GM23248 (cell line): ENCODE results near the gene KIF1A. TPM values are rescaled to one million over a fixed set of nuclear protein-coding genes. Genes with fewer than 3 reads are reported as not detected.

Experiments
- DNase-seq: peaks from one replicate; pipeline ENCODE4 v3.0.0-alpha.2; 2015
- H2AFZ ChIP-seq: fragments of 200-600 bp; sonication (generic); 2 replicates; pipeline ENCODE4 v1.6.1; 2016; ENCODE audit warnings: antibody characterized with exemption
- H3F3A ChIP-seq: fragments of 200-600 bp; sonication (generic); 2 replicates; pipeline ENCODE4 v1.6.1; 2016; ENCODE audit warnings: mild to moderate bottlenecking, antibody characterized with exemption, mixed run types; ENCODE audit not compliant: insufficient read depth
- H3K27ac ChIP-seq: fragments of 200-600 bp; sonication (generic); 2 replicates; pipeline ENCODE4 v1.5.1; 2016; ENCODE audit warnings: mild to moderate bottlenecking
- H3K27me3 ChIP-seq: fragments of 200-600 bp; sonication (generic); replicated peaks from 2 replicates; pipeline ENCODE4 v1.6.1; 2016; ENCODE audit warnings: mild to moderate bottlenecking; ENCODE audit not compliant: insufficient read depth
- H3K36me3 ChIP-seq: fragments of 200-600 bp; sonication (generic); 2 replicates; pipeline ENCODE4 v1.6.1; 2016; ENCODE audit warnings: low read depth, mild to moderate bottlenecking
- H3K4me1 ChIP-seq: fragments of 200-600 bp; sonication (generic); 2 replicates; pipeline ENCODE4 v1.6.1; 2016; ENCODE audit warnings: mild to moderate bottlenecking; ENCODE audit not compliant: insufficient read depth
- H3K4me2 ChIP-seq: fragments of 200-600 bp; sonication (generic); one replicate; pipeline ENCODE4 v1.6.1; 2016; ENCODE audit warnings: mild to moderate bottlenecking; ENCODE audit not compliant: unreplicated experiment
- H3K4me3 ChIP-seq: fragments of 200-600 bp; sonication (generic); 2 replicates; pipeline ENCODE4 v1.5.1; 2016; ENCODE audit warnings: mild to moderate bottlenecking
- H3K79me2 ChIP-seq: fragments of 200-600 bp; sonication (generic); 2 replicates; pipeline ENCODE4 v1.6.1; 2016; ENCODE audit warnings: mild to moderate bottlenecking; ENCODE audit not compliant: insufficient read depth
- H3K9ac ChIP-seq: fragments of 200-600 bp; sonication (generic); 2 replicates; pipeline ENCODE4 v1.6.1; 2016; ENCODE audit warnings: mild to moderate bottlenecking
- H3K9me2 ChIP-seq: fragments of 200-600 bp; sonication (generic); 2 replicates; pipeline ENCODE4 v1.6.1; 2016; ENCODE audit warnings: mixed run types, mild to moderate bottlenecking, moderate library complexity; ENCODE audit not compliant: insufficient read depth
- H3K9me3 ChIP-seq: fragments of 200-600 bp; sonication (generic); one replicate; pipeline ENCODE4 v1.6.1; 2017; ENCODE audit warnings: low read depth
- H4K20me1 ChIP-seq: fragments of 200-600 bp; sonication (generic); 2 replicates; pipeline ENCODE4 v1.6.0; 2016; ENCODE audit not compliant: insufficient read depth
- EZH2 ChIP-seq: fragments of 200-600 bp; sonication (generic); IDR thresholded peaks from 2 replicates; pipeline ENCODE4 v1.6.1; 2018; ENCODE audit warnings: antibody characterized with exemption, mild to moderate bottlenecking; ENCODE audit not compliant: insufficient read depth, poor library complexity, severe bottlenecking
- EZH2phosphoT487 ChIP-seq: fragments of 200-600 bp; sonication (generic); IDR thresholded peaks from 2 replicates; pipeline ENCODE4 v1.6.1; 2018; ENCODE audit warnings: antibody characterized with exemption, moderate library complexity, mild to moderate bottlenecking, low read depth; ENCODE audit not compliant: insufficient read depth
- WGBS, 2 experiments: methylation state at CpG; one replicate each; pipeline ENCODE4 v1.1.6; 2015 to 2017; ENCODE audit warnings: low lambda C conversion rate in 2 of 2, low coverage in 1 of 2; ENCODE audit errors: missing lambda C conversion rate in 2 of 2; 5-methylcytosine and 5-hydroxymethylcytosine counted together
- in situ Hi-C: fragments of 300-500 bp; cut with MboI; formaldehyde crosslinking; loops from 2 replicates; pipeline ENCODE4 v1.15.0; 2020
- polyA plus RNA-seq: library from polyadenylated mRNA; unstranded; fragments of >200 nt; fragmentation: Nextera tagmentation; extraction: Ambion mirVana; gene quantifications from 2 replicates; pipeline ENCODE4 v1.2.1, GENCODE V29; 2016
- total RNA-seq: library from RNA; depleted of rRNA; stranded (reverse); fragments of >200 nt; shearing (Covaris generic); gene quantifications from 2 replicates; pipeline ENCODE4 v1.2.3, GENCODE V29; 2014

The KIF1A gene
- total and polyA plus RNA-seq, 2 experiments from 2014 or later: under 0.01 to 0.05 TPM

DNA sequence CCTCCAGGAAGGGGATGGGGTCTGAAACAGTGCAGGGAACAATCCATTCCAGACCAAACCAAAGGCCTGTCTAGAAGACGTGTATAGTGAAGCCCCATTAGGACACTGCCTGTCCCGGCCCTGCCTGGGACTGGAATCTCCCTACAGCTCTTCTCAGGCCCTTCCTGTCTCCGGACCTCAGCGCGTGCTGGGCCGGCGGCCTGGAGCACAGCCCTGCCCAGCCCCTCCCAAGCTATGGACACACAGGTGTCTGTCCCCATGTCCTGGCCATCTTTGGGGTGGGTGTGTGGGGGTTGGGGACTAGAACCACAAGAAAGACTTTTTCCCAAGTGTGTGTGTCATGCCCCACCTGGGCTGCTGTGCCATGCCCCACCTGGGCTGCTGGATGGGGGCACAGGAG is 51.8 kb downstream of the KIF1A start:
- Histone ChIP-seq H3K4me1 (no peaks in the 10 kb centered on the region), H3K27me3 (no peaks in the 10 kb centered on the region), H2AFZ (no peak overlapping the region), H3K9me3 (no peaks in the 10 kb centered on the region), H3K36me3 (no peaks in the 10 kb centered on the region), H3K4me3 (no peak overlapping the region), H3K9me2 (no peaks in the 10 kb centered on the region), H3K9ac (no peak overlapping the region), H3K79me2 (no peaks in the 10 kb centered on the region), H3K27ac (no peak overlapping the region), H3F3A (no peaks in the 10 kb centered on the region), H3K4me2 (no peak overlapping the region), H4K20me1 (no peaks in the 10 kb centered on the region)
- no peak for DNase-seq
- 71% methylated on average over 7 of the region's 7 CpGs for WGBS, 2 experiments
- in situ Hi-C loops: no loop called here
- TF ChIP-seq EZH2 (no peak), EZH2phosphoT487 (no peak)

DNA sequence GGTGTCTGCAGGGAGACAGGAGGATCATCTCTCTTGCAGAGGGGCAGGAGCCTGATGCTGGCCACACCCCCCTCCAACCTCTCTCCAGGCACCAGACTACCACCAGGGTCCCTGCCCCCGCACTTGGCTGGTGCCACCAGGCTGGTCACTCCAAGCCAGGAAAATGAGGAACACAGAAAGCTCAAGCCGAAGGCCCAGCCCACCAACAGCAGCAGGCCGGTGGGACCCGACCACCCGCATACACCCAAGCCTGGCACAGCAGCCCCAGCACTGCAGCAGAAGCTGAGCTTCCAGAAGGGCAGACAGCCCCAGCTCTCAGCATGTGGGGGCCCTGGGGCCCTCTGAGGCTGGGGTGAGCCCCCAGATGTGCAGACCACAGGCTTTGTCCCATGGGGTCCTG is 52.7 kb downstream of the KIF1A start:
- Histone ChIP-seq H3F3A (no peaks in the 10 kb centered on the region), H4K20me1 (no peaks in the 10 kb centered on the region), H3K4me2 (no peak overlapping the region), H3K36me3 (no peaks in the 10 kb centered on the region), H3K9me3 (no peaks in the 10 kb centered on the region), H3K27me3 (no peaks in the 10 kb centered on the region), H3K9ac (no peak overlapping the region), H3K79me2 (no peaks in the 10 kb centered on the region), H2AFZ (no peak overlapping the region), H3K4me1 (no peaks in the 10 kb centered on the region), H3K9me2 (no peaks in the 10 kb centered on the region), H3K27ac (no peak overlapping the region), H3K4me3 (no peak overlapping the region)
- in situ Hi-C loops: no loop called here
- no peak for DNase-seq
- WGBS, 2 experiments: 59 to 69% methylated on average over 5 of the region's 5 CpGs
- TF ChIP-seq EZH2 (no peak), EZH2phosphoT487 (no peak)

- Histone ChIP-seq H3K9ac (no peak overlapping the region), H3K4me1 (no peaks in the 10 kb centered on the region), H3K27ac (no peak overlapping the region), H4K20me1 (no peaks in the 10 kb centered on the region), H3K27me3 (no peaks in the 10 kb centered on the region), H3K9me2 (no peaks in the 10 kb centered on the region), H3K4me2 (no peak overlapping the region), H3K36me3 (no peaks in the 10 kb centered on the region), H2AFZ (no peak overlapping the region), H3K79me2 (no peaks in the 10 kb centered on the region), H3F3A (no peaks in the 10 kb centered on the region), H3K4me3 (no peak overlapping the region), H3K9me3 (no peaks in the 10 kb centered on the region)
- no peak for DNase-seq
- in situ Hi-C loops: no loop called here
- no peak for TF ChIP-seq EZH2
- no peak for TF ChIP-seq EZH2phosphoT487
- 63 to 67% methylated on average over 7 of the region's 7 CpGs for WGBS, 2 experiments
Observed at GRCh38 chr2:240766072-240766471, 53.9 kb downstream of the KIF1A start.

DNA sequence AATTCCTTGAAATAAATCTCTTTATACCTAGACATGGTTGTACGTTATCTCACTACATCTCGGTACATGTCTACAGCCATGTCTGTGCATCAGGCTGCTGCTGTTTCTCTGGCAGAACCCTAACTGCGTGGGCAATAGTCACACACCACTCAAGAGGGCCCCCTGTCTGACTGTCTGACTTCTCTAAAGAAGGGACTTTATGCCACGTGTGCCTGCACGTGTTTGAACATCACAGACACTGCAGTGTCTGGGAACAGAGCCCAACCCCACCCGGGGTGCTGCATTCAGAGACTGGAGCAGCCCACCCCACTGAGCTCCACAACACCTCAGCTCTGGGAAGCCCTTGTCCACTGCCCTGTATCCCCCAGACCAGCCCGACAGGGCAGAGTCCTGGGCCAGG is 55.0 kb downstream of the KIF1A start:
- Histone ChIP-seq H3K27ac (no peak overlapping the region), H3K4me2 (no peak overlapping the region), H3K36me3 (no peaks in the 10 kb centered on the region), H4K20me1 (no peaks in the 10 kb centered on the region), H3K4me1 (no peaks in the 10 kb centered on the region), H3K4me3 (no peak overlapping the region), H3F3A (no peaks in the 10 kb centered on the region), H3K9ac (no peak overlapping the region), H3K27me3 (no peaks in the 10 kb centered on the region), H2AFZ (no peak overlapping the region), H3K79me2 (no peaks in the 10 kb centered on the region), H3K9me3 (no peaks in the 10 kb centered on the region), H3K9me2 (no peaks in the 10 kb centered on the region)
- TF ChIP-seq EZH2 (no peak), EZH2phosphoT487 (no peak)
- in situ Hi-C loops: no loop called here
- WGBS, 2 experiments: 40 to 43% methylated on average over 7 of the region's 7 CpGs
- DNase-seq: peak; percentile 20

- DNase-seq: no peak
- no peak overlapping the region for H3K27ac ChIP-seq
- WGBS, 2 experiments: 44 to 47% methylated on average over 5 of the region's 5 CpGs
- H3K9me2 ChIP-seq: no peaks in the 10 kb centered on the region
- no peak for TF ChIP-seq EZH2
- TF ChIP-seq EZH2phosphoT487: no peak
- H4K20me1 ChIP-seq: no peaks in the 10 kb centered on the region
- no peaks in the 10 kb centered on the region for H3F3A ChIP-seq
- H3K4me2 ChIP-seq: no peak overlapping the region
- H3K36me3 ChIP-seq: no peaks in the 10 kb centered on the region
- no peaks in the 10 kb centered on the region for H3K79me2 ChIP-seq
- H3K27me3 ChIP-seq: no peaks in the 10 kb centered on the region
- H3K9me3 ChIP-seq: no peaks in the 10 kb centered on the region
- in situ Hi-C loops: no loop called here
- H3K9ac ChIP-seq: no peak overlapping the region
- H2AFZ ChIP-seq: no peak overlapping the region
- no peak overlapping the region for H3K4me3 ChIP-seq
- no peaks in the 10 kb centered on the region for H3K4me1 ChIP-seq
Observed at GRCh38 chr2:240764605-240765004, 55.4 kb downstream of the KIF1A start.
